GM23248 (cell line): ENCODE measurements around the gene TBC1D10A. TPM values are rescaled to one million over a fixed set of nuclear protein-coding genes. Genes with fewer than 3 reads are reported as not detected.

Experiments
- DNase-seq: peaks from one replicate; pipeline ENCODE4 v3.0.0-alpha.2; 2015
- H2AFZ ChIP-seq: fragments of 200-600 bp; sonication (generic); 2 replicates; pipeline ENCODE4 v1.6.1; 2016; ENCODE audit warnings: antibody characterized with exemption
- H3F3A ChIP-seq: fragments of 200-600 bp; sonication (generic); 2 replicates; pipeline ENCODE4 v1.6.1; 2016; ENCODE audit warnings: mild to moderate bottlenecking, antibody characterized with exemption, mixed run types; ENCODE audit not compliant: insufficient read depth
- H3K27ac ChIP-seq: fragments of 200-600 bp; sonication (generic); 2 replicates; pipeline ENCODE4 v1.5.1; 2016; ENCODE audit warnings: mild to moderate bottlenecking
- H3K27me3 ChIP-seq: fragments of 200-600 bp; sonication (generic); replicated peaks from 2 replicates; pipeline ENCODE4 v1.6.1; 2016; ENCODE audit warnings: mild to moderate bottlenecking; ENCODE audit not compliant: insufficient read depth
- H3K36me3 ChIP-seq: fragments of 200-600 bp; sonication (generic); 2 replicates; pipeline ENCODE4 v1.6.1; 2016; ENCODE audit warnings: low read depth, mild to moderate bottlenecking
- H3K4me1 ChIP-seq: fragments of 200-600 bp; sonication (generic); 2 replicates; pipeline ENCODE4 v1.6.1; 2016; ENCODE audit warnings: mild to moderate bottlenecking; ENCODE audit not compliant: insufficient read depth
- H3K4me2 ChIP-seq: fragments of 200-600 bp; sonication (generic); one replicate; pipeline ENCODE4 v1.6.1; 2016; ENCODE audit warnings: mild to moderate bottlenecking; ENCODE audit not compliant: unreplicated experiment
- H3K4me3 ChIP-seq: fragments of 200-600 bp; sonication (generic); 2 replicates; pipeline ENCODE4 v1.5.1; 2016; ENCODE audit warnings: mild to moderate bottlenecking
- H3K79me2 ChIP-seq: fragments of 200-600 bp; sonication (generic); 2 replicates; pipeline ENCODE4 v1.6.1; 2016; ENCODE audit warnings: mild to moderate bottlenecking; ENCODE audit not compliant: insufficient read depth
- H3K9ac ChIP-seq: fragments of 200-600 bp; sonication (generic); 2 replicates; pipeline ENCODE4 v1.6.1; 2016; ENCODE audit warnings: mild to moderate bottlenecking
- H3K9me2 ChIP-seq: fragments of 200-600 bp; sonication (generic); 2 replicates; pipeline ENCODE4 v1.6.1; 2016; ENCODE audit warnings: mixed run types, mild to moderate bottlenecking, moderate library complexity; ENCODE audit not compliant: insufficient read depth
- H3K9me3 ChIP-seq: fragments of 200-600 bp; sonication (generic); one replicate; pipeline ENCODE4 v1.6.1; 2017; ENCODE audit warnings: low read depth
- H4K20me1 ChIP-seq: fragments of 200-600 bp; sonication (generic); 2 replicates; pipeline ENCODE4 v1.6.0; 2016; ENCODE audit not compliant: insufficient read depth
- EZH2 ChIP-seq: fragments of 200-600 bp; sonication (generic); IDR thresholded peaks from 2 replicates; pipeline ENCODE4 v1.6.1; 2018; ENCODE audit warnings: antibody characterized with exemption, mild to moderate bottlenecking; ENCODE audit not compliant: insufficient read depth, poor library complexity, severe bottlenecking
- EZH2phosphoT487 ChIP-seq: fragments of 200-600 bp; sonication (generic); IDR thresholded peaks from 2 replicates; pipeline ENCODE4 v1.6.1; 2018; ENCODE audit warnings: antibody characterized with exemption, moderate library complexity, mild to moderate bottlenecking, low read depth; ENCODE audit not compliant: insufficient read depth
- WGBS, 2 experiments: methylation state at CpG; one replicate each; pipeline ENCODE4 v1.1.6; 2015 to 2017; ENCODE audit warnings: low lambda C conversion rate in 2 of 2, low coverage in 1 of 2; ENCODE audit errors: missing lambda C conversion rate in 2 of 2; 5-methylcytosine and 5-hydroxymethylcytosine counted together
- in situ Hi-C: fragments of 300-500 bp; cut with MboI; formaldehyde crosslinking; loops from 2 replicates; pipeline ENCODE4 v1.15.0; 2020
- polyA plus RNA-seq: library from polyadenylated mRNA; unstranded; fragments of >200 nt; fragmentation: Nextera tagmentation; extraction: Ambion mirVana; gene quantifications from 2 replicates; pipeline ENCODE4 v1.2.1, GENCODE V29; 2016
- total RNA-seq: library from RNA; depleted of rRNA; stranded (reverse); fragments of >200 nt; shearing (Covaris generic); gene quantifications from 2 replicates; pipeline ENCODE4 v1.2.3, GENCODE V29; 2014

The TBC1D10A gene
- total and polyA plus RNA-seq, 2 experiments from 2014 or later = 16.9 to 21.9 TPM

GRCh38 chr22:30284666-30285065, 42.1 kb downstream of the TBC1D10A start:
- Histone ChIP-seq H3K27ac (no peak overlapping the region), H3K36me3 (no peaks in the 10 kb centered on the region), H3K4me2 (no peak overlapping the region), H3K27me3 (no peaks in the 10 kb centered on the region), H3K79me2 (no peaks in the 10 kb centered on the region), H3K9me2 (no peaks in the 10 kb centered on the region), H3K4me1 (peaks cover 17% of the 10 kb centered on the region), H3K9ac (no peak overlapping the region), H2AFZ (no peak overlapping the region), H4K20me1 (no peaks in the 10 kb centered on the region), H3K9me3 (no peaks in the 10 kb centered on the region), H3K4me3 (no peak overlapping the region), H3F3A (0 out of 2 replicates have a peak, but pooled peaks cover 5% of the 10 kb centered on the region)
- 95 to 99% methylated on average over 4 of the region's 4 CpGs for WGBS, 2 experiments
- DNase-seq = no peak
- in situ Hi-C loops = loop anchor here (10.0 kb wide), 1 partner anchor 100 kb away; the partner anchor contains the start of gene RNF215
- TF ChIP-seq EZH2 (no peak), EZH2phosphoT487 (no peak)

GRCh38 chr22:30284172-30284571, 42.6 kb downstream of the TBC1D10A start:
- Histone ChIP-seq H3K4me3 (no peak overlapping the region), H2AFZ (no peak overlapping the region), H3K27ac (no peak overlapping the region), H3K4me1 (peaks cover 20% of the 10 kb centered on the region), H3K36me3 (no peaks in the 10 kb centered on the region), H3K9me2 (no peaks in the 10 kb centered on the region), H3K79me2 (no peaks in the 10 kb centered on the region), H4K20me1 (no peaks in the 10 kb centered on the region), H3K4me2 (no peak overlapping the region), H3K27me3 (no peaks in the 10 kb centered on the region), H3F3A (0 out of 2 replicates have a peak, but pooled peaks cover 7% of the 10 kb centered on the region), H3K9me3 (no peaks in the 10 kb centered on the region), H3K9ac (no peak overlapping the region)
- WGBS, 2 experiments = 85 to 89% methylated on average over 8 to 9 of the region's 9 CpGs
- TF ChIP-seq EZH2 = no peak
- no peak for TF ChIP-seq EZH2phosphoT487
- DNase-seq = no peak
- in situ Hi-C loops = loop anchor here (10.0 kb wide), 1 partner anchor 101 kb away; the partner anchor contains the start of gene RNF215

DNA sequence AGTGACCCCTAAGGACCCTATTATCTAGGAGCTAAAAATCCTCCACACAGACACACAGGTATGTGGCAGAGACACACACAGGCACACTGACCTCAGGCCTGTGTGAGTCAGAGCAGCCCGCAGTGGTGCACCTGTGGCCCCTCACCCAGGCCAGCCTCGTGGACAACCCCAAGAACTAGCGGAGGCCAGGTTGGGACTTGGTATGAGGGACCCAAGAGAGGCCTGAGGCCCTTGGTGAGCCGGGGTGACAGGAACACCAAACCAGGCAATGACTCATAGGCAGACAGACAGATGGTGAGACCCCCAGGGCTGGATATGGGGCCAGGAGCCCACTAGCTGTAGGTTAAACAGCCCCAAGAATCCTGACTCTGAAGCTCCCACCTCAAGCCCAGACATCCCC, 43.4 kb downstream of the TBC1D10A start:
- TF ChIP-seq EZH2phosphoT487 = no peak
- TF ChIP-seq EZH2 = no peak
- Histone ChIP-seq H3K4me1 (peaks cover 24% of the 10 kb centered on the region), H3K9me3 (no peaks in the 10 kb centered on the region), H3F3A (peaks cover 15% of the 10 kb centered on the region), H3K9ac (no peak overlapping the region), H3K4me2 (no peak overlapping the region), H3K79me2 (no peaks in the 10 kb centered on the region), H3K27me3 (no peaks in the 10 kb centered on the region), H3K27ac (no peak overlapping the region), H3K4me3 (no peak overlapping the region), H3K36me3 (no peaks in the 10 kb centered on the region), H2AFZ (no peak overlapping the region), H4K20me1 (no peaks in the 10 kb centered on the region), H3K9me2 (no peaks in the 10 kb centered on the region)
- in situ Hi-C loops = loop anchor here (10.0 kb wide), 1 partner anchor 101 kb away; the partner anchor contains the start of gene RNF215
- no peak for DNase-seq
- WGBS, 2 experiments = 87 to 94% methylated on average over 4 of the region's 4 CpGs

GRCh38 chr22:30282616-30283046, 44.1 kb downstream of the TBC1D10A start:
- no peak for DNase-seq
- no peaks in the 10 kb centered on the region for H3K36me3 ChIP-seq
- H3K79me2 ChIP-seq = no peaks in the 10 kb centered on the region
- no peak overlapping the region for H3K9ac ChIP-seq
- TF ChIP-seq EZH2 = no peak
- no peak for TF ChIP-seq EZH2phosphoT487
- WGBS, 2 experiments = 84% methylated on average over 7 of the region's 7 CpGs
- no peaks in the 10 kb centered on the region for H4K20me1 ChIP-seq
- peaks cover 28% of the 10 kb centered on the region for H3K4me1 ChIP-seq
- H3K27me3 ChIP-seq = no peaks in the 10 kb centered on the region
- H3K4me2 ChIP-seq = no peak overlapping the region
- H2AFZ ChIP-seq = no peak overlapping the region
- H3K27ac ChIP-seq = no peak overlapping the region
- H3F3A ChIP-seq = peaks cover 22% of the 10 kb centered on the region
- no peaks in the 10 kb centered on the region for H3K9me2 ChIP-seq
- H3K9me3 ChIP-seq = no peaks in the 10 kb centered on the region
- in situ Hi-C loops = loop anchor here (10.0 kb wide), 1 partner anchor 102 kb away; the partner anchor contains the start of gene RNF215
- H3K4me3 ChIP-seq = no peak overlapping the region
